VCaP (cell line): ENCODE measurements around the gene PTPRD.

ENCODE experiments used
- H3K27ac ChIP-seq: fragments of 450-650 bp; 2 replicates; pipeline ENCODE4 v1.5.1; 2017
- TF ChIP-seq, protein P1 (sequence below): fragments of 450-650 bp; conservative IDR thresholded peaks from 2 replicates; pipeline ENCODE4 v1.5.1; 2017; ENCODE audit warnings: mild to moderate bottlenecking, moderate library complexity

The PTPRD gene

GRCh38 chr9:8289681-8290080 is 2323.1 kb downstream of the PTPRD start:
- TF ChIP-seq, protein P1, sequence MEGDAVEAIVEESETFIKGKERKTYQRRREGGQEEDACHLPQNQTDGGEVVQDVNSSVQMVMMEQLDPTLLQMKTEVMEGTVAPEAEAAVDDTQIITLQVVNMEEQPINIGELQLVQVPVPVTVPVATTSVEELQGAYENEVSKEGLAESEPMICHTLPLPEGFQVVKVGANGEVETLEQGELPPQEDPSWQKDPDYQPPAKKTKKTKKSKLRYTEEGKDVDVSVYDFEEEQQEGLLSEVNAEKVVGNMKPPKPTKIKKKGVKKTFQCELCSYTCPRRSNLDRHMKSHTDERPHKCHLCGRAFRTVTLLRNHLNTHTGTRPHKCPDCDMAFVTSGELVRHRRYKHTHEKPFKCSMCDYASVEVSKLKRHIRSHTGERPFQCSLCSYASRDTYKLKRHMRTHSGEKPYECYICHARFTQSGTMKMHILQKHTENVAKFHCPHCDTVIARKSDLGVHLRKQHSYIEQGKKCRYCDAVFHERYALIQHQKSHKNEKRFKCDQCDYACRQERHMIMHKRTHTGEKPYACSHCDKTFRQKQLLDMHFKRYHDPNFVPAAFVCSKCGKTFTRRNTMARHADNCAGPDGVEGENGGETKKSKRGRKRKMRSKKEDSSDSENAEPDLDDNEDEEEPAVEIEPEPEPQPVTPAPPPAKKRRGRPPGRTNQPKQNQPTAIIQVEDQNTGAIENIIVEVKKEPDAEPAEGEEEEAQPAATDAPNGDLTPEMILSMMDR = no peak
- no peak overlapping the region for H3K27ac ChIP-seq

GRCh38 chr9:8287970-8288369 is 2324.8 kb downstream of the PTPRD start:
- TF ChIP-seq, protein P1 = no peak
- H3K27ac ChIP-seq = no peak overlapping the region

GRCh38 chr9:8287501-8287900 is 2325.3 kb downstream of the PTPRD start:
- no peak overlapping the region for H3K27ac ChIP-seq
- TF ChIP-seq, protein P1 = no peak

- TF ChIP-seq, protein P1 = no peak
- no peak overlapping the region for H3K27ac ChIP-seq
Observed at GRCh38 chr9:8284884-8285283, 2327.9 kb downstream of the PTPRD start.

DNA sequence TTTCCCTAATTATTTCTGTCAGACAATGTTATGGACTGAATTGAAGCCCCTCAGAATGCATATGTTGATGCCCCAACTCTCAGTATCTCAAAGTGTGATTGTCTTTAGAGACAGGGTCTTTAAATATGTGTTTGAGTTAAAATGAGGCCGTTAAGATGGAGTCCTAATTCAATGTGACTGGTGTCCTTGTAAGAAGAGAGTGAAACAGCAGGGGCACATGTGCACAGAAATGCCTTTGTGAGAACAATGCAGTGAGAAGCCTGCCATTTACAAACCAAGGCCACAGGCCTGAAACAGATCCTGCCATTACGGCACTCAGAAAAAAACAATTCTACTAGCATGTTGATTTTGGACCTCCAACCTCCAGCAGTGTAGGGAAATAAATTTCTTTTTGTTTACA is 2330.3 kb downstream of the PTPRD start:
- TF ChIP-seq, protein P1 = no peak
- H3K27ac ChIP-seq = no peak overlapping the region

DNA sequence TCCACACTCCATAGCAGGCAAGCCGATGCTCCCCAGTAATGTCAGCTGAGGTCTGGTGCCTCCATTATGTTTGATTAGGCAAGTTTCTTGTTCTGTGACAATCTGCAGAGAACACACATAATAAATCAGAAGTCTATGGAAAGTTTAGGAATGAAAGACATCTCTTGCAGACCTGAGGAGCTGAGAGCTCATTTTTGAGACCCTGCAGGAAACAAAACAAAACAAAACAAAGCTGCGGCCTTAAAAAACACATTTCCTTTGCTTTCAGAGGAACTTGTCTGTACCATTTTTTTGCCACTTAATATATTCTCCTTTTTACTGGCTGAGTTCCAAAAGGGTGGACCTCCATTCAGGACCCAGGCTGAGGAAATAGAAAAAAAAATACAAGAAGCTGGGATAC is 2332.0 kb downstream of the PTPRD start:
- TF ChIP-seq, protein P1 = no peak
- H3K27ac ChIP-seq = no peak overlapping the region

DNA sequence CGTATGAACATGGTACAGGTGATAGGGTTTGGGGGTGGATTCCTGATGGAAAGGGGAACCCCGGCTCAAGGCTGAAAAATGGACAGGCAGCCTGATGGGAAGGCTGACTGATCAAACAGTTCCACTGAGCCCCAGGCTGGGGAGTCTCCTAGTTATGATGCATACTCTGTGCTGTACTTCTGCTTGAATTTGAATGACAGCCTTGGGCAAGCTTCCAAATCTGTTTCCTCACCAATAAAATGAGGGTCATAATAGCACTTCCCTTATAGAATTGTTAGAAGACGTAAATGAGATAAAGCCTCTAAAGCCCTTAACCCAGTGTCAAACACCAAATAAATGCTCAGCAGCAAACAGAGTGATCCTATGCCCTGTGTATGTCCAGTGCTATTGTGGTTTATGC is 2334.8 kb downstream of the PTPRD start:
- no peak overlapping the region for H3K27ac ChIP-seq
- TF ChIP-seq, protein P1 = no peak

DNA sequence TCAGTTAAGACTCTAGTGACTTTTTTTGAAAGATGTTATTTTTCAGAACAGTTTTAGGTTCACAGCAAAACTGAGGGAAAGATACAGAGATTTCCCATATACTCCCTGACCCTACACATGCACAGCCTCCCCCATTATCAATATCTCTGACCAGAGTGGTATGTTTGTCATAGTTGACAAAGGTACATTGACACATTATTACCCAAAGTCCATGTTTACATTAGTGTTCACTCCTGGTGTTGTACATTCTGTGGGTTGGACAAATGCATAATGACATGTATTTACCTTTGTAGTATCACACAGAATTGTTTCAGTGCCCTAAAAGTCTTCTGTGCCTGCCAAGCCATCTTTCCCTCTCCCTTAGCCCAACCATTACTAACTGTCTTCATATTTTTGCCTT is 2342.6 kb downstream of the PTPRD start:
- no peak overlapping the region for H3K27ac ChIP-seq
- TF ChIP-seq, protein P1 = no peak
